Measurements from ENCODE around the gene AHRR.

DNA sequence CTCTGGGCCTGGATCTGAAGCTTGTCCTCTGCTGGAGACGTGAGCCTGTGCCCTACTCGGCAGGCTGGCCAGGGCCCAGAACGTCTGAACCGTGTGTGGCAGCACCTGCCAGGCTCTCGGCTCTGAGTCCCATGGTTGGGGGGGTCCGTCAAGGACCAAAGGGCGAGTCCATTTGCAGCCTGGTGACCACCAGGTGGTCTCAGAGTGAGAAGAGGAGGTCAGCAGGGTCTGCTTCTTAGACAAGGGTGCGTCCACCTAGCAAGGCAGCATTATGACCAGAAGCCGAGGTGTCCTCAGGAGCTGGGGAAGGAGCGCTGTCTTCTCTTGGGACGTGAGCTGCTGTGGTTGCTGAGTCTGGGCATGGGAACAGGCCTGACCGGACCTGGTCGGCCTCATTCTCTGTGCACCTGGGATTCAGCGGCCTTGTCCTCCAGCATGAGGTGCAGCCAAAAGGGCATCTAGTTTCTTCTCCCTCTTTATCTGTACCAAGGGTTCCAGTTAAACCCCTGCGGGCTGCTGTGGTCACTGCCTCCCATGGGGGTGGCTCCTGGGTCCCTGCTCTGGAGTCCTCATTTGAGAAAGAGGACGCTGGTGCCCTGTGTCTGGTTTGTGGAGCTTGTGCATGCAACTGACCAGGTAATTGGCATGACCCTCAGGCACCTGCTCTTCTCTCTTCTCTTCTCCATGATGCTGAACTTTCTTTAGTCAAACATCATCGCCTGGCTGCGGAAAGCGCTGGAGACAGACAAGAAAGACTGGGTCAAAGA lies 135.9 kb downstream of the AHRR start:
- TF ChIP-seq, protein P1, sequence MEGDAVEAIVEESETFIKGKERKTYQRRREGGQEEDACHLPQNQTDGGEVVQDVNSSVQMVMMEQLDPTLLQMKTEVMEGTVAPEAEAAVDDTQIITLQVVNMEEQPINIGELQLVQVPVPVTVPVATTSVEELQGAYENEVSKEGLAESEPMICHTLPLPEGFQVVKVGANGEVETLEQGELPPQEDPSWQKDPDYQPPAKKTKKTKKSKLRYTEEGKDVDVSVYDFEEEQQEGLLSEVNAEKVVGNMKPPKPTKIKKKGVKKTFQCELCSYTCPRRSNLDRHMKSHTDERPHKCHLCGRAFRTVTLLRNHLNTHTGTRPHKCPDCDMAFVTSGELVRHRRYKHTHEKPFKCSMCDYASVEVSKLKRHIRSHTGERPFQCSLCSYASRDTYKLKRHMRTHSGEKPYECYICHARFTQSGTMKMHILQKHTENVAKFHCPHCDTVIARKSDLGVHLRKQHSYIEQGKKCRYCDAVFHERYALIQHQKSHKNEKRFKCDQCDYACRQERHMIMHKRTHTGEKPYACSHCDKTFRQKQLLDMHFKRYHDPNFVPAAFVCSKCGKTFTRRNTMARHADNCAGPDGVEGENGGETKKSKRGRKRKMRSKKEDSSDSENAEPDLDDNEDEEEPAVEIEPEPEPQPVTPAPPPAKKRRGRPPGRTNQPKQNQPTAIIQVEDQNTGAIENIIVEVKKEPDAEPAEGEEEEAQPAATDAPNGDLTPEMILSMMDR (IDR thresholded peaks at IDR 0.05): no peak
- no peak for TF ChIP-seq POLR2A (IDR thresholded peaks at IDR 0.05)
